ENCODE data around the gene RNASE8. TPM values are rescaled to one million over a fixed set of nuclear protein-coding genes. Genes with fewer than 3 reads are reported as not detected.

Gene RNASE8
- total RNA-seq, 4 donors from 2014 or later, result not detected

DNA sequence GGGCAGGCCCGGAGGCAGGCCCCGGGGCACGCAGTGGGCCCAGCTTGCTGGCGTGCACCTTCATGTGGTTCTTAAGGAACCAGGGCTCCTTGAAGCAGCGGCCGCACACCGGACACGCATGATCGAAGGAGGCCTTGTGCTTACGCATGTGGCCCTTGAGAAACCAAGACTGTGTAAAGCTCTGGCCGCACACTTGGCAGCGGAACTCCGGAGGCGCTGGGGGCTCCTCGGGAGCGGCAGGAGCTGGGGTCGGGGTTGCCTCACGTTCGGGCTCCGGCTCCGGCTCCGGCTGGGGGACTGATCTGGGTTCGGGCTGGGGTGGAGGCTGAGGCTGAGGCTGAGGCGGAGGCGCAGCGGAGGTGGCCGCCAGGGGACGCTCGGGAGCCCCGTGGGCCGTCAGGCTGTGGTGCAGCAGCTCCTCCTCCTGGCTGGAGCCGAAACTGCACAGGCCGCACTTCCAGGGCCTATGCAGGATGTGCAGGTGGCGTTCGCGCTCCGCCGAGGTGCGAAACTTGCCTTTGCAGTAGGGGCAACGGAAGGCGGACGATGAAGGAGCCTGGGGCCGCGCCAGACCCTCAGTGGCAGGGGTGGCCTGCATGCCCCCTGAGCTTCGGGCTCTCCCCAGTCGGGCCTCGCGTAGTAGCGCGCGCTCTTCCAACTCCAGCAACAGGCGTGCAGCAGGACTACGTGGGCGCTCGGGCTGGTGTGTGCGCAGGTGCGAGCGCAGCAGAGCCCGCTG is 34.8 kb downstream of the RNASE8 start:
- TF ChIP-seq CTCF (IDR thresholded peaks at IDR 0.05 in 4 of 5, conservative IDR thresholded peaks at IDR 0.05 in 1 of 5) (peak; percentile 100), POLR2A (IDR thresholded peaks at IDR 0.05) (no peak)
- peaks cover 0 to 35% of the 10 kb centered on the region in 2 donors for H3K36me3 ChIP-seq
- ATAC-seq (peak; percentile 70 to 84), DNase-seq (peak; percentile 64 to 74)
- peaks cover 3 to 14% of the 10 kb centered on the region in 2 donors for H3K4me1 ChIP-seq
- H3K4me3 ChIP-seq, result no peak overlapping the region
- H3K27me3 ChIP-seq, result no peaks in the 10 kb centered on the region
- in situ Hi-C loops (cut with MboI; ENCODE audit: low sequenced_read_pairs in 4 of 4), result loop anchor here in 2 of 4 donors (10.0 kb wide), 1 partner anchor 78 kb away; no protein-coding TSS in a partner anchor
- H3K27ac ChIP-seq, result peak overlapping the region in 2 of 4 donors; percentile 33 to 63
- no peaks in the 10 kb centered on the region for H3K9me3 ChIP-seq
- intact Hi-C loops (cut with DNase I; ENCODE audit: low total_unique reads), result loop anchor here (1.0 kb wide), 3 partner anchors 12 to 78 kb away; no protein-coding TSS in a partner anchor

DNA sequence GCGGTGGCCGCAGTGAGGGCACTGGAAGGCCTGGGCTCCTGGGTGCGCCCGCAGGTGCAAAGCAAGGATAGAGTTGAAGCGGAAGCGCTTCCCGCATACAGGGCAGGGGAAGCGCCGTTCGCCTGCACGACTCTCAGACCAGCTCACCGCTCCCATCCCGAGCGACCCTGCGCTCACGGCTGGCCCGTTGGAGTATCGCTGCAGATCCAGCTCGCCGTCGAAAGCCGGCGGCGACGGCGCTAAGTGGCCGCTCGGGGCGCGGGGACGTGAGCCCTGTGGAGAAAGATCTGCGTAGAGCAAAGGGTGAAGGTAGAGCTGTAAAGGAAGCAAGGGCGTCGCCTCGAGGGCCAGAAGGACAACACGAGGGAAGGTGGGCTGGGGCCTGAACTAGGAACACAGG is 35.4 kb downstream of the RNASE8 start:
- Histone ChIP-seq H3K27me3 (no peaks in the 10 kb centered on the region), H3K27ac (no peak overlapping the region), H3K4me1 (peaks cover 6 to 15% of the 10 kb centered on the region in 2 donors), H3K4me3 (no peak overlapping the region), H3K36me3 (peaks cover 0 to 35% of the 10 kb centered on the region in 2 donors), H3K9me3 (no peaks in the 10 kb centered on the region)
- TF ChIP-seq POLR2A (IDR thresholded peaks at IDR 0.05) (no peak), CTCF (IDR thresholded peaks at IDR 0.05 in 4 of 5, conservative IDR thresholded peaks at IDR 0.05 in 1 of 5) (no peak)
- DNase-seq (no peak), ATAC-seq (no peak)
- in situ Hi-C loops (cut with MboI; ENCODE audit: low sequenced_read_pairs in 4 of 4) (loop anchor here in 2 of 4 donors (10.0 kb wide), 1 partner anchor 78 kb away; no protein-coding TSS in a partner anchor), intact Hi-C loops (cut with DNase I; ENCODE audit: low total_unique reads) (no loop called here)

- H3K36me3 ChIP-seq, result peaks cover 0 to 35% of the 10 kb centered on the region in 2 donors
- H3K27ac ChIP-seq, result no peak overlapping the region
- H3K9me3 ChIP-seq, result no peaks in the 10 kb centered on the region
- H3K4me1 ChIP-seq, result peaks cover 10 to 18% of the 10 kb centered on the region in 2 donors
- in situ Hi-C loops (cut with MboI; ENCODE audit: low sequenced_read_pairs in 4 of 4), result loop anchor here in 2 of 4 donors (10.0 kb wide), 1 partner anchor 79 kb away; no protein-coding TSS in a partner anchor
- TF ChIP-seq CTCF (IDR thresholded peaks at IDR 0.05 in 4 of 5, conservative IDR thresholded peaks at IDR 0.05 in 1 of 5) (no peak), POLR2A (IDR thresholded peaks at IDR 0.05) (no peak)
- no peak for ATAC-seq
- no peaks in the 10 kb centered on the region for H3K27me3 ChIP-seq
- intact Hi-C loops (cut with DNase I; ENCODE audit: low total_unique reads), result no loop called here
- DNase-seq, result no peak
- no peak overlapping the region for H3K4me3 ChIP-seq
Measured at GRCh38 chr14:21093769-21094681, 36.4 kb downstream of the RNASE8 start.

DNA sequence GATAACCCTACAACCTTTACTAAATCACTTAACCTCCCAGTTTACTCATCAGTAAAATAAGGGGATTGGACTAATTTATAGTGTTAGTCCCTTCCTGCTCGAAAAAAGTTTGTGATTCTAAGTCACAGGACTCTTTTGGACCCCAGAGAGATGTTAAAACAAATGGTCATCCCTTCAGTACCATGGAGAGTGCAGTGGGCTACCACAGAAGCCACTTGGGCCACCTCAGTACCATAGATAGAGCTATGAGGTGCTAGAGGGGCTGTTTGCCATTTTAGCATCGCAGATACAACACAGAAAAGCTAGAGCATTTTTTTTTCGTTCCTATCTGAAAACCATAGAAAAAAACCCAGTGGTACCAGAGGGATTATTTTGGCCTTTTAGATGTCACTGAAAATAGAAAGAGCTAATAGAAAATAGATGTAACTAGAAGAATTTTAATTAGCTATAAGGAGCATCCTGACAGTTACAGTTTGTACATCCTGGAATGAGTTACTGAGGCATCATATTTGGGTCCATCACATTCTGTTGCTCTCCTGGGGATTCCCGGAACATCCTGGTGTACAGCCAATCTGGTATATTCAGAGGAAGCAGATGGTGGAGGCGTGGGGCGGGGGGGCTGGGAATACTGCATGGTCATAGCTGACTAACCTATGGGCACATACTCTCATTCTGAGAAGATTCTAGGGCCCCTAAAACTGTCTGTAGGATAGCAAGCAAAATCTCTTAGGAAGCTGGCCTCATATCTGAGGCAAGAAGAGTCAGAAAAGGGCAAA is 38.0 kb downstream of the RNASE8 start:
- peak overlapping the region; percentile 89 to 96 (median 92) for H3K27ac ChIP-seq
- H3K27me3 ChIP-seq, result no peaks in the 10 kb centered on the region
- in situ Hi-C loops (cut with MboI; ENCODE audit: low sequenced_read_pairs in 4 of 4) (loop anchor here in 2 of 4 donors (10.0 kb wide), 1 partner anchor 81 kb away; no protein-coding TSS in a partner anchor), intact Hi-C loops (cut with DNase I; ENCODE audit: low total_unique reads) (loop anchor here (5.0 kb wide), 2 partner anchors 38 to 413 kb away; partner anchors contain the start of genes RNASE4 and RNASE8)
- H3K9me3 ChIP-seq, result no peaks in the 10 kb centered on the region
- DNase-seq (no peak), ATAC-seq (no peak)
- TF ChIP-seq POLR2A (IDR thresholded peaks at IDR 0.05), result no peak
- TF ChIP-seq CTCF (IDR thresholded peaks at IDR 0.05 in 4 of 5, conservative IDR thresholded peaks at IDR 0.05 in 1 of 5), result no peak
- peaks cover 15 to 24% of the 10 kb centered on the region in 2 donors for H3K4me1 ChIP-seq
- peaks cover 0 to 23% of the 10 kb centered on the region in 2 donors for H3K36me3 ChIP-seq
- H3K4me3 ChIP-seq, result no peak overlapping the region
